GM21381 (cell line): ENCODE data around the gene DOCK1.

ENCODE experiments used
- ATAC-seq: cut with Tn5 transposase; IDR thresholded peaks from one replicate; pipeline ENCODE4 v1.9.1; 2021; ENCODE audit warnings: mild to moderate bottlenecking, moderate library complexity; ENCODE audit not compliant: unreplicated experiment

Gene DOCK1

DNA sequence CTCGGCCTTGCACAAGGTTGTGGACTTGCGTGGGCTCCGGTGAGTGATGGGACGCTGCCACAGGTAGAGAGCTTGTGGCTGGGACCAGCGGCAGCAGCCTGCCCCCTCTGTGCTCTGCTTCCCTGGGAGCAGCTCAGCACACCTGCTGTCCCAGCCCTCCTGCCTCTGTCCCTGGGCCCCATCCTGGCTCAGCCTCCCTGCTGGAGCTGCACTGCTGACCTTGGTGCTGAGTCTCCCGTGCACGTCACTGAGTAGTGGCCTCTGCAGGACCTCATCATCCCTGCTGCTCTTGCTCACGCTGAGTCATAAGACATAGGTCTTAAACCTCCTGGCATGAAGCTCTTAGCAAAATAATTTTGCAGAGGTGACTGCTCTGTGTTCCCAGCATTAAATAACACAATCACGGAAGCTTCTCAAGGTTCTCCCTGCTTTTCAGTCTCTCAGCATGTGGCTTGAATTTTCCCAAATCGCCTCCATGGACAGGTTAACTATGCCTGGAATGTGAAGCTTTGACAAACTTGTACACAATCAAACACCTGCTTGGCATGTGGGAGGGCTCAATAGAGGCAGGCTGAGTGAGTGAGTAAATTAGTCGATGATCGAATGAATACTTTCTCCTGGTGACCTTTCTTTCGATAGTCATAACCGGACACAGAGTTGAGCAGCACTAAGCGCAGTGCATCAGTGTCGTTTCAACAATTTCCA lies 580.1 kb downstream of the DOCK1 start:
- ATAC-seq: no peak

- ATAC-seq: no peak
Observed at GRCh38 chr10:127486355-127486754, 581.1 kb downstream of the DOCK1 start.

DNA sequence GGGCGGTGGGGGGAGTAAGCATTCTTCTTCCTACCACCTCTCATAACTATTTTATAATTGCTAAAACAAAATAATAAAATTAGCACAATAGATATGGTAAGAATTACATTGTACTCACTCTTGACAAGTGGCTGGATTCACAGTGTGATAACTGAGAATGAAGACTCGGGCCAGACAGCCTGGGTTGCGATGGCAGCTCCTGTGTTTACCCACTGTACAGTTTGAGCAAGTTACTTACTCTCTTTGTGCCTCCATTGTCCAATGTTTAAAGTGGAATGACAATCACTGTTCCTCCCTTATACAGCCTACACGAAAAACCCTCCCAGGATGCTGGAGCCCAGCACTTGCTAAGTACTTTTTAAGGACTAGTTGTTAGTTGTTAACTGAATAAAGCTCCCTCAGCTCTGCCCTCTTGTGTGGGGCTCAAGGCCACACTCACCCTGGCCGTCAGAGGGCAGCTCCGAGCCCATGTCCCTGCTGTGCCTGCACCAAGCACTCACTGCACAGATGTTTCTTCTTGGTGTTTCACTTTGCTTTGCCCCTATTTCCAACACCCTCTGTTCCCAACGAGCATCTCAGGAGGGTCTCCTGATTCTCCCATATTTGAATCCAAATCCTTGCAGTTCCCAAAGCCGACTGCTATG lies 587.5 kb downstream of the DOCK1 start:
- no peak for ATAC-seq

DNA sequence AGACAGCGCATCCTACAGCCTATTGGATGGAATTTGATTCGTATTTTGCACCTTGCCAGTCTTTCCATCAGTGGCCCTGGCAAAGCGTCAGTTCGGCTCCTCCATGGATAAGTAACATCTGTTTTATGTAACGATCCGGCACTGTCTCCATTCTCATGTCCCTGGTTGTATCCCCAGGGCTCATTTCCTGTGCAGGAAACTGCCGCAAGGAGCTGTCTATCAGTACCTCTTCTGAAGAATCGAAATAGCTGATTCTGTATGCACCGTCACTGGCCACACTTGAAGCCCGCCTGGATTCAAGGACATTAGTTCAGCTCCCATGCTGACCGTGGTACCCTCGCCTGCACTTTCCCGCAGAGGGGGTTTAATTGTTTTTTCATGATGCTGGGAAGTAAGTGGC lies 590.8 kb downstream of the DOCK1 start:
- no peak for ATAC-seq

DNA sequence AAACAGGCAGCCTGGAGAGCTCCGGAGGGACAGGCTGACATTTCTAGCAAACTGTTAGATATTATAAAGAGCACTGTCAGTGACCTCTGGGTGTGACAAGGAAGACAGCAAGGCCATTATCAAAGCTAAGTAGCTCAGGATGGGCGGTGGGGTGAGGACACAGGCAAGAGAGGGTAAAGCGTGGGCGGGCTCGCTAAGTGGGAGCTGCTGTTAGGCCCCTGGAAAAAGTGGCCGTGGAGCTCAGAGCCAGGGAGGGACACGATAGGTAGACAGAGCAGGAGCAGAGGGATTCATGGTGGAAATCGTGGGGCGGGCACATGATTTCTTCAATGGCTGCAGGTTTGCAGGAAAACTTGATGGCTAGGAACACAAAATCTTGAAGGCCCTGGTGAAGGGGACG lies 592.5 kb downstream of the DOCK1 start:
- no peak for ATAC-seq

- no peak for ATAC-seq
Observed at GRCh38 chr10:127498087-127498486, 592.9 kb downstream of the DOCK1 start.

DNA sequence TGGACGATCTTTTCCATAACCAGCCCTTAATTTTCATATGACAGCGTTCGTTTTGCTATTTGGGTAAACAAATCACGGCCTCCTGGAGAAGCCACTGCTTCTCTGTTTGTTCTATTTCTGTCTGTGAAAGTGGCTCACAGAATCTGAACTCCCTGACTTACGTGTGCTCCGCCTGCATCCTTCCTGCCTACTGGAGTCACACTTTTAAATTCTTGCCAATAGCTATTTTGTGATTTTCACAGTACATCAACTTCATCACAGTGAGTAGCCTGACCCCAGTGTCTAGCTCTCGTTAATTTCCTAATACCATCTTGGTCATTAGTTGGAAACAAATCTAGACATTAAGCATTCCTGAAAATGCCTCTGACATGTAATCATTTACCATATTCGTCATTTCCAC lies 594.9 kb downstream of the DOCK1 start:
- no peak for ATAC-seq
